Ascending aorta (tissue), 2 donors: ENCODE measurements around the gene RDH14. TPM values are rescaled to one million over a fixed set of nuclear protein-coding genes. Genes with fewer than 3 reads are reported as not detected.

ENCODE experiments used
- DNase-seq, 2 donors: peaks; one replicate each; pipeline ENCODE4 v3.0.0-alpha.2; 2019; ENCODE audit warnings: low spot score in 2 of 2
- H3K27ac ChIP-seq, 2 donors: fragments of 200-600 bp; sonication (generic); one replicate each; pipeline ENCODE4 v1.5.1; 2016 to 2017; ENCODE audit warnings: mild to moderate bottlenecking in 1 of 2
- H3K27me3 ChIP-seq: fragments of 200-600 bp; sonication (generic); one replicate; pipeline ENCODE4 v1.5.1; 2017
- H3K36me3 ChIP-seq, 2 donors: fragments of 200-600 bp; sonication (generic); one replicate each; pipeline ENCODE4 v1.5.1; 2016
- H3K4me1 ChIP-seq, 2 donors: fragments of 200-600 bp; sonication (generic); one replicate each; pipeline ENCODE4 v1.5.1; 2016 to 2017; ENCODE audit warnings: mild to moderate bottlenecking in 1 of 2
- H3K4me3 ChIP-seq, 2 donors: fragments of 200-600 bp; sonication (generic); one replicate each; pipeline ENCODE4 v1.5.1; 2016 to 2017; ENCODE audit warnings: mild to moderate bottlenecking in 1 of 2
- H3K9me3 ChIP-seq, 2 donors: fragments of 200-600 bp; sonication (generic); one replicate each; pipeline ENCODE4 v1.5.1; 2016
- intact Hi-C: fragments of 100-400 bp; cut with DNase I; formaldehyde crosslinking; loops from one replicate; pipeline ENCODE4 v1.15.1; 2023
- total RNA-seq: library from RNA; depleted of rRNA; stranded (reverse); fragments of >200 nt; gene quantifications from one replicate; pipeline ENCODE4 v1.1.0, GENCODE V29; 2016
- TF ChIP-seq, protein P1 (sequence below), 3 experiments: fragments of 200-600 bp in 2 of 3; fragments of 450-650 bp in 1 of 3; sonication (generic) in 2 of 3; IDR thresholded peaks; one replicate each; pipeline ENCODE4 v1.5.1; 2016 to 2019; ENCODE audit warnings: antibody characterized with exemption in 3 of 3, mild to moderate bottlenecking in 1 of 3, moderate library complexity in 1 of 3

The RDH14 gene
- total RNA-seq, 1 donor from 2014 or later = 51.2 TPM

DNA sequence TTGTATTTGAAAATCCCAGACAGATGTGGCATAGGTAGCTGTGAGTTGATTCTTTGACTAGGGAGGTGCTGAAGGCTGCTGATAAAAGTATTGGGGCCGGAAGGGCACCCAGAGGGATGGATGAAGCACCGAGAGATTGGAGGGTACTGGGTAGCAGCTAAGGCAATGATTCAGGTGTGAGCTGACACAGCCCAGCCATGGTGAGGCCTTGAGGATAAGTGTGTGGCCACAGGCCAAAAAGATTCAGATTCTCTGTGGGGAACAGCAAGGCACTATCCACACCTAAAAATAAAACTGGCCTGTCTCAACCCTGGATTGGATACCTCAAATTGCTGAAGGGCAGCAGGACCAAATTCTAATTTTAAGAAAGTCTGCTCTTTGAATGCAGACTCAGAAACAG, 35.2 kb downstream of the RDH14 start:
- intact Hi-C loops = no loop called here
- no peak overlapping the region for H3K27ac ChIP-seq

DNA sequence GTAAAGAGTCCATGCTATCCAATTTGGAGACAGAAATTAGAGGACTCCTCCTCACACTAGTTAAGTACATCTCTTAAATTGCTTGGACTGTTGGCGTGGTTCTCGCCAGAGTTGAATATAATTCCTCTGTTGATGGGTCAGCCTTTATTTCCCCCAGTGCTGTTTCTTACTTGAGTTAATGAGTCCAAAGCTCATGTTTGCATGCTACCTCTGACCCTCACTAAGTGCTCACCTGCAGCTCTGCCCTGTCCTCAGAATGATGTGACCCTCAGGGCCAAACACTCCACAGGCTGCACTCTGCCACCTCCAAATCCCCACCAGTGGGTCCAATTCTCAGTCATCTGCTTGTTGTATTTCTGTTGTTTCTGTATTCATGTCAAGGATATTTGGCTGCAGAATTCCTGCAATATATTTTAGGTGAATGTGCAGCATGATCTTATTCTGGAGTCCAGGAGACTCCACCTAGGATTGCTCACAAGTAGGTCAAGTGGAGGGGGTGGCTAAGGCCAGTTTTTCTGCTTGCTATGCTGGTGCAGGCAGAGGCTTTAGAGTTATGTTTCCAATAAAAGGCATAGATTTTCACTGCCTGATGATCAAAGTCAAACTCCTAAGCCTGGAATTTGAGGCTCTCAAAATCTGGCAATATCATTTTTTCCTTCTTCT, 37.8 kb downstream of the RDH14 start:
- H3K9me3 ChIP-seq = no peaks in the 10 kb centered on the region
- H3K4me1 ChIP-seq = peaks cover 3 to 19% of the 10 kb centered on the region in 2 donors
- TF ChIP-seq, protein P1, sequence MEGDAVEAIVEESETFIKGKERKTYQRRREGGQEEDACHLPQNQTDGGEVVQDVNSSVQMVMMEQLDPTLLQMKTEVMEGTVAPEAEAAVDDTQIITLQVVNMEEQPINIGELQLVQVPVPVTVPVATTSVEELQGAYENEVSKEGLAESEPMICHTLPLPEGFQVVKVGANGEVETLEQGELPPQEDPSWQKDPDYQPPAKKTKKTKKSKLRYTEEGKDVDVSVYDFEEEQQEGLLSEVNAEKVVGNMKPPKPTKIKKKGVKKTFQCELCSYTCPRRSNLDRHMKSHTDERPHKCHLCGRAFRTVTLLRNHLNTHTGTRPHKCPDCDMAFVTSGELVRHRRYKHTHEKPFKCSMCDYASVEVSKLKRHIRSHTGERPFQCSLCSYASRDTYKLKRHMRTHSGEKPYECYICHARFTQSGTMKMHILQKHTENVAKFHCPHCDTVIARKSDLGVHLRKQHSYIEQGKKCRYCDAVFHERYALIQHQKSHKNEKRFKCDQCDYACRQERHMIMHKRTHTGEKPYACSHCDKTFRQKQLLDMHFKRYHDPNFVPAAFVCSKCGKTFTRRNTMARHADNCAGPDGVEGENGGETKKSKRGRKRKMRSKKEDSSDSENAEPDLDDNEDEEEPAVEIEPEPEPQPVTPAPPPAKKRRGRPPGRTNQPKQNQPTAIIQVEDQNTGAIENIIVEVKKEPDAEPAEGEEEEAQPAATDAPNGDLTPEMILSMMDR (IDR thresholded peaks at IDR 0.05) = no peak
- no peak overlapping the region for H3K27ac ChIP-seq
- intact Hi-C loops = loop anchor here (5.0 kb wide), 2 partner anchors 135 to 380 kb away; no protein-coding TSS in a partner anchor
- no peak for DNase-seq
- no peak overlapping the region for H3K4me3 ChIP-seq
- no peaks in the 10 kb centered on the region for H3K36me3 ChIP-seq
- H3K27me3 ChIP-seq = no peaks in the 10 kb centered on the region

More for the DNA sequence above, 35.2 kb downstream of the RDH14 start:
- TF ChIP-seq, protein P1 (IDR thresholded peaks at IDR 0.05) = no peak
- Histone ChIP-seq H3K36me3 (no peaks in the 10 kb centered on the region), H3K27me3 (no peaks in the 10 kb centered on the region), H3K4me3 (no peak overlapping the region), H3K9me3 (no peaks in the 10 kb centered on the region), H3K4me1 (peaks cover 0 to 8% of the 10 kb centered on the region in 2 donors)
- no peak for DNase-seq

DNA sequence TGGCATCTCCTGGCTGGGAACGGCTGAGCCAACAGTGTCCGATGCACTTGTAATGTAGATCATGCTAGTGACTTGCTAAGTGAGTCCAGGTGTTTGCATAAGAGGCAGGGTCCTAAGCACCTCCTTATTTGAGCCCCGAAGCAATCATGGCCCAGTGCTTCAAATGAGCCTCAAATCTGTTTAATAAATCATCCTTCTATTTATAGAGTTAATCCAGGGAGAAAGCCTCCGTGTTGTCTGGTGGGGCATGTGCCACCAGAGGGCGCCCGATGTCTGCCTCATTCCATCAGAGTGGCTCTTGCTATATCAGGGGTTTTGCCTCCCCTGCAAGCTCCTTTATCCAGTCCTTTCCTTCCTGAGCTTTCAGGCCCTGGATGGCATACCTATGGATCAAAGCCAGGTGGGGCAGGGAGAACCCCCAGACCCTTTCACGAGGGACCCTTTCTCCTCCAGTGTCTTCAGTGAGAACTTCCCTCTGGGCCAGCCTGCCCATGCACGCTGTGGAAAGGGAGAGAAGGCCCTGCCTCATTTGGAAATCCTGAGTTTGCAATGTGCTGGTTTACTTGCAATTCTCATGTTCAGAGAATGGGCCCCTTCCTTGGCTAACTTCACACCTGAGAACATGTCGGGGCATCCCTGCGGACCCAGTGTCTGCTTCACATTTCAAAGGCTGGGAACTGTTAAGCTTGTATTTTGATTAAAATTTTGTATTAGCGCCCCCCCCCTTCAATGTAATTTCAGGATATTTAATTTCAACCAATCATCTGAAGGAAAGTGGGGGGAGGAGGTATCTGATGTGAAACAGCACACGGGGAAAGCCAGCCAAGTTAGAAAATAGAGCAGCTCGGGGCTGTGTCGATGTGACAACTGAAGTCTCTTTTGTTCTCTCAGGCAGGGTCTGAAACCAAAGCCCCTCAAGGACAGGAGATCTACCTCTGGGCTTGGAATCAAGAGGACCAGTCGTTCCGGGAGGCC, 39.7 kb downstream of the RDH14 start:
- DNase-seq = peak; percentile 19 to 95
- no peaks in the 10 kb centered on the region for H3K36me3 ChIP-seq
- H3K9me3 ChIP-seq = no peaks in the 10 kb centered on the region
- intact Hi-C loops = loop anchor here (2.0 to 5.0 kb wide), 6 partner anchors 40 to 826 kb away; partner anchors contain the start of gene RDH14
- peak overlapping the region; percentile 53 to 66 for H3K27ac ChIP-seq
- H3K27me3 ChIP-seq = no peaks in the 10 kb centered on the region
- peak overlapping the region in 1 of 2 donors; percentile 17 for H3K4me3 ChIP-seq
- peaks cover 3 to 28% of the 10 kb centered on the region in 2 donors for H3K4me1 ChIP-seq
- TF ChIP-seq, protein P1 (IDR thresholded peaks at IDR 0.05) = peak; percentile 84 to 94 (median 91)

DNA sequence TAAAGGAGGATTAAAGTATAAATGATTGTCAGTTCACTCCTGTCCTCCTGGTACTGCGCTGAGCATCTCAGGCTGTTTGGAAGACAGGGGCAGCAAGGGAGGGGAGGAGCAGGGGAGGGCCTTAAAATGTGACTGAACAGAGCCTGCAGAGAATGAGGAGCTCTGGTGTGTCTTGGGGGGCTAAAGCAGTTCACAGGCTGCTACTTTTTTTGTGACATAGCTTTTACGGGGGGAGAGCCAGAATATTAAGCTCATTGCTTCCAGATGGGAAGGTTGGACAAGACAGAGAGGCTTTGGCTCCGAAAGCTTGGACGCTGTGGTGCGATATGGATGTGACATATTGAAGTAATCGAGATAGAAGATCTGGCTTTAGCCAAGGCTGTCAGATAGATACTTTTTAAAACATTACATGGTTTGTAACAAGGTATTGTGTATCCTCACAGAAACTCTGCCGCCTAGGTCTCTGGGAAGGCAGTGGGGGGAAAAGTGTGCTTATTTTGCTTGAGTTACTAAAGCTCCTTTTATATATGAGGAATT, 40.5 kb downstream of the RDH14 start:
- no peaks in the 10 kb centered on the region for H3K36me3 ChIP-seq

More for the DNA sequence above, 40.5 kb downstream of the RDH14 start:
- DNase-seq = no peak
- TF ChIP-seq, protein P1 (IDR thresholded peaks at IDR 0.05) = no peak
- intact Hi-C loops = loop anchor here (2.0 to 5.0 kb wide), 10 partner anchors 41 to 1343 kb away; partner anchors contain the start of gene RDH14
- Histone ChIP-seq H3K27me3 (no peaks in the 10 kb centered on the region), H3K4me1 (peaks cover 8 to 35% of the 10 kb centered on the region in 2 donors), H3K9me3 (no peaks in the 10 kb centered on the region), H3K27ac (peak overlapping the region; percentile 53 to 66), H3K4me3 (peak overlapping the region in 1 of 2 donors; percentile 17)
